MM.1S (cell line): ENCODE results near the gene OBSCN.
A peak's percentile ranks its signal among the peaks of the same experiment; 100 is the strongest.

Experiments used
- DNase-seq: peaks from one replicate; pipeline ENCODE4 v3.0.0-alpha.2; 2015
- H2AFZ ChIP-seq: fragments of 300-600 bp; sonication (generic); 2 replicates; pipeline ENCODE4 v1.6.0; 2016; ENCODE audit warnings: antibody characterized with exemption, low read length
- H3F3A ChIP-seq: fragments of 300-600 bp; sonication (generic); 2 replicates; pipeline ENCODE4 v1.6.1; 2016; ENCODE audit warnings: mild to moderate bottlenecking, antibody characterized with exemption, low read length, moderate library complexity, mixed read lengths; ENCODE audit not compliant: insufficient read depth
- H3K27ac ChIP-seq: fragments of 300-600 bp; sonication (generic); 2 replicates; pipeline ENCODE4 v1.5.1; 2016; ENCODE audit warnings: mild to moderate bottlenecking, low read length
- H3K27me3 ChIP-seq: fragments of 300-600 bp; sonication (generic); replicated peaks from 2 replicates; pipeline ENCODE4 v1.6.0; 2016; ENCODE audit warnings: low read length; ENCODE audit not compliant: insufficient read depth
- H3K36me3 ChIP-seq: fragments of 300-600 bp; sonication (generic); replicated peaks from 2 replicates; pipeline ENCODE4 v1.6.1; 2016; ENCODE audit warnings: mild to moderate bottlenecking, low read length, mixed read lengths; ENCODE audit not compliant: insufficient read depth
- H3K4me1 ChIP-seq: fragments of 300-600 bp; sonication (generic); 2 replicates; pipeline ENCODE4 v1.6.1; 2016; ENCODE audit warnings: low read length, mixed read lengths
- H3K4me2 ChIP-seq: fragments of 300-600 bp; sonication (generic); 2 replicates; pipeline ENCODE4 v1.6.0; 2016; ENCODE audit warnings: low read depth, low read length
- H3K4me3 ChIP-seq: fragments of 300-600 bp; sonication (generic); 2 replicates; pipeline ENCODE4 v1.5.1; 2016; ENCODE audit warnings: low read length, mixed read lengths
- H3K79me2 ChIP-seq: fragments of 300-600 bp; sonication (generic); 2 replicates; pipeline ENCODE4 v1.6.1; 2016; ENCODE audit warnings: mixed run types, low read length, mixed read lengths
- H3K9ac ChIP-seq: fragments of 300-600 bp; sonication (generic); 2 replicates; pipeline ENCODE4 v1.6.1; 2016; ENCODE audit warnings: low read length, mixed read lengths
- H3K9me2 ChIP-seq: fragments of 300-600 bp; sonication (generic); replicated peaks from 2 replicates; pipeline ENCODE4 v1.6.1; 2016; ENCODE audit warnings: mild to moderate bottlenecking, low read length, mixed read lengths; ENCODE audit not compliant: insufficient read depth
- H3K9me3 ChIP-seq: fragments of 300-600 bp; sonication (generic); replicated peaks from 2 replicates; pipeline ENCODE4 v1.6.1; 2016; ENCODE audit warnings: mild to moderate bottlenecking, low read length, mixed read lengths; ENCODE audit not compliant: insufficient read depth
- H4K20me1 ChIP-seq: fragments of 300-600 bp; sonication (generic); 2 replicates; pipeline ENCODE4 v1.6.1; 2016; ENCODE audit warnings: mild to moderate bottlenecking, low read length, moderate library complexity, mixed read lengths; ENCODE audit not compliant: insufficient read depth
- CTCF ChIP-seq: fragments of 300-600 bp; sonication (generic); IDR thresholded peaks from 2 replicates; pipeline ENCODE4 v1.5.1; 2016; ENCODE audit warnings: antibody characterized with exemption, low read length, mixed read lengths
- EZH2 ChIP-seq: fragments of 300-600 bp; sonication (generic); optimal IDR thresholded peaks from 2 replicates; pipeline ENCODE3; 2017; ENCODE audit warnings: low read depth, mild to moderate bottlenecking, antibody characterized with exemption, low read length, mixed read lengths
- EZH2phosphoT487 ChIP-seq: fragments of 300-600 bp; sonication (generic); IDR thresholded peaks from 2 replicates; pipeline ENCODE4 v1.6.1; 2018; ENCODE audit warnings: antibody characterized with exemption, low read length

OBSCN gene

GRCh38 chr1:228207851-228208821, at the start of gene OBSCN:
OBSCN (plus strand) TSS chr1:228208044; CDS start chr1:228211784, 3,740 bp downstream.
- H4K20me1 ChIP-seq = no peaks in the 10 kb centered on the region
- no peaks in the 10 kb centered on the region for H3K79me2 ChIP-seq
- no peaks in the 10 kb centered on the region for H3K27me3 ChIP-seq
- no peak within 1 kb of the TSS for H3K9ac ChIP-seq
- no peaks in the 10 kb centered on the region for H3K36me3 ChIP-seq
- H3F3A ChIP-seq = no peaks in the 10 kb centered on the region
- TF ChIP-seq EZH2 (no peak), CTCF (no peak), EZH2phosphoT487 (no peak)
- H3K9me2 ChIP-seq = no peaks in the 10 kb centered on the region
- H2AFZ ChIP-seq = no peak within 1 kb of the TSS
- no peak for DNase-seq
- no peak within 1 kb of the TSS for H3K4me3 ChIP-seq
- no peak within 1 kb of the TSS for H3K27ac ChIP-seq
- H3K9me3 ChIP-seq = no peaks in the 10 kb centered on the region
- peaks cover 15% of the 10 kb centered on the region for H3K4me1 ChIP-seq
- H3K4me2 ChIP-seq = peak within 1 kb of the TSS; percentile 43; the same call in 1 of the 2 replicates

- Histone ChIP-seq H3K4me2 (no peak overlapping the region), H4K20me1 (no peaks in the 10 kb centered on the region), H3K9me2 (no peaks in the 10 kb centered on the region), H3K4me3 (no peak overlapping the region), H3K9me3 (no peaks in the 10 kb centered on the region), H3K9ac (no peak overlapping the region), H3K27ac (no peak overlapping the region), H3K36me3 (no peaks in the 10 kb centered on the region), H3K27me3 (no peaks in the 10 kb centered on the region; the same call in 1 of the 2 replicates), H3K79me2 (no peaks in the 10 kb centered on the region), H3K4me1 (no peaks in the 10 kb centered on the region), H3F3A (no peaks in the 10 kb centered on the region), H2AFZ (no peak overlapping the region)
- TF ChIP-seq CTCF = no peak
- TF ChIP-seq EZH2phosphoT487 = no peak
- TF ChIP-seq EZH2 = no peak
- DNase-seq = no peak
Measured at GRCh38 chr1:228158151-228159007, 49.5 kb upstream of the OBSCN start.

GRCh38 chr1:228159008-228159665, 48.7 kb upstream of the OBSCN start:
- Histone ChIP-seq H2AFZ (no peak overlapping the region), H3K4me2 (no peak overlapping the region), H3K27ac (no peak overlapping the region), H4K20me1 (no peaks in the 10 kb centered on the region), H3K36me3 (no peaks in the 10 kb centered on the region), H3F3A (no peaks in the 10 kb centered on the region), H3K4me3 (no peak overlapping the region), H3K9ac (no peak overlapping the region), H3K9me2 (no peaks in the 10 kb centered on the region), H3K4me1 (no peaks in the 10 kb centered on the region), H3K79me2 (no peaks in the 10 kb centered on the region), H3K27me3 (no peaks in the 10 kb centered on the region; the same call in 1 of the 2 replicates), H3K9me3 (no peaks in the 10 kb centered on the region)
- TF ChIP-seq EZH2 = no peak
- TF ChIP-seq EZH2phosphoT487 = no peak
- no peak for TF ChIP-seq CTCF
- DNase-seq = no peak
